MCF 10A (cell line): ENCODE data around the gene NPRL2. TPM values are rescaled to one million over a fixed set of nuclear protein-coding genes. Genes with fewer than 3 reads are reported as not detected.

Experiments used
- Bru-seq: library from RNA; stranded (reverse); fragments of 400-500 nt; gene quantifications from one replicate; lab custom pipeline; 2021; lab: Mats Ljungman, UMichigan
- BruChase-seq, 2 experiments: library from RNA; stranded (reverse); fragments of 400-500 nt; gene quantifications; one replicate each; lab custom pipeline; 2021; lab: Mats Ljungman, UMichigan
- BruUV-seq: library from RNA; stranded (reverse); fragments of 400-500 nt; replicated peaks from 2 replicates; lab custom pipeline; 2021; lab: Mats Ljungman, UMichigan
- CTCF ChIA-PET: fragments of 300-600 bp; sonication (Branson Sonifier 250); formaldehyde crosslinking; extraction: SDS; loops from one replicate; lab custom pipeline; 2021; ENCODE audit warnings: antibody characterized with exemption, inconsistent platforms; lab: Yijun Ruan, JAX
- POLR2A ChIA-PET: fragments of 300-600, 350-650 bp; sonication (Branson Sonifier 250); formaldehyde crosslinking; extraction: SDS; loops from one replicate; lab custom pipeline; 2020; ENCODE audit warnings: antibody characterized with exemption, inconsistent platforms; lab: Yijun Ruan, JAX
- DNase-seq: peaks from one replicate; pipeline ENCODE4 v3.0.0-alpha.2; 2018; ENCODE audit not compliant: unreplicated experiment
- H3K27ac Mint-ChIP-seq: one replicate; pipeline ENCODE4 v1.8.0; 2022; ENCODE audit warnings: mild to moderate bottlenecking, low read depth, mixed read lengths; ENCODE audit not compliant: unreplicated experiment
- H3K27me3 Mint-ChIP-seq: one replicate; pipeline ENCODE4 v1.8.0; 2022; ENCODE audit warnings: mixed read lengths; ENCODE audit not compliant: insufficient read depth, unreplicated experiment
- H3K36me3 Mint-ChIP-seq: one replicate; pipeline ENCODE4 v1.8.0; 2022; ENCODE audit warnings: mild to moderate bottlenecking, moderate library complexity, mixed read lengths; ENCODE audit not compliant: insufficient read depth, unreplicated experiment
- H3K4me1 Mint-ChIP-seq: one replicate; pipeline ENCODE4 v1.8.0; 2022; ENCODE audit warnings: mixed read lengths; ENCODE audit not compliant: insufficient read depth, unreplicated experiment
- H3K4me3 Mint-ChIP-seq: one replicate; pipeline ENCODE4 v1.8.0; 2022; ENCODE audit warnings: mild to moderate bottlenecking, moderate library complexity, mixed read lengths; ENCODE audit not compliant: unreplicated experiment
- H3K9me3 Mint-ChIP-seq: one replicate; pipeline ENCODE4 v1.8.0; 2022; ENCODE audit warnings: mixed read lengths; ENCODE audit not compliant: unreplicated experiment
- intact Hi-C: fragments of 100-400 bp; cut with micrococcal nuclease; formaldehyde crosslinking; loops from 2 replicates; pipeline ENCODE4 v1.14.1; 2022
- long read RNA-seq: library from polyadenylated mRNA; stranded (forward); transcript quantifications from one replicate; pipeline ENCODE4 v2.0.0, GENCODE V29; 2022
- total RNA-seq: library from RNA; stranded (reverse); gene quantifications from 2 replicates; pipeline ENCODE4 v1.2.3, GENCODE V29; 2022
- TF ChIP-seq, protein P1 (sequence below): fragments of 200-600 bp; IDR thresholded peaks from one replicate; pipeline ENCODE4 v1.8.0; 2022; ENCODE audit warnings: antibody characterized with exemption, mild to moderate bottlenecking; ENCODE audit not compliant: unreplicated experiment

The NPRL2 gene
- total RNA-seq (21.1 and 22.1 TPM in 2 replicates), Bru-seq, nascent RNA (percentile 46 among the genes with signal in this experiment), BruChase-seq, experiment 1, labeled RNA remaining after a 6-hour chase (percentile 71 among the genes with signal in this experiment), BruChase-seq, experiment 2, labeled RNA remaining after a 2-hour chase (percentile 63 among the genes with signal in this experiment)
- long read RNA-seq, transcript NPRL2-201 (11 exons, 1,700 nt), result major isoform, 43 of 70 reads
- long read RNA-seq, partial matches to known transcripts, result 3 of 70 reads
- long read RNA-seq, other reads (novel, unspliced or antisense), result 24 of 70 reads

DNA sequence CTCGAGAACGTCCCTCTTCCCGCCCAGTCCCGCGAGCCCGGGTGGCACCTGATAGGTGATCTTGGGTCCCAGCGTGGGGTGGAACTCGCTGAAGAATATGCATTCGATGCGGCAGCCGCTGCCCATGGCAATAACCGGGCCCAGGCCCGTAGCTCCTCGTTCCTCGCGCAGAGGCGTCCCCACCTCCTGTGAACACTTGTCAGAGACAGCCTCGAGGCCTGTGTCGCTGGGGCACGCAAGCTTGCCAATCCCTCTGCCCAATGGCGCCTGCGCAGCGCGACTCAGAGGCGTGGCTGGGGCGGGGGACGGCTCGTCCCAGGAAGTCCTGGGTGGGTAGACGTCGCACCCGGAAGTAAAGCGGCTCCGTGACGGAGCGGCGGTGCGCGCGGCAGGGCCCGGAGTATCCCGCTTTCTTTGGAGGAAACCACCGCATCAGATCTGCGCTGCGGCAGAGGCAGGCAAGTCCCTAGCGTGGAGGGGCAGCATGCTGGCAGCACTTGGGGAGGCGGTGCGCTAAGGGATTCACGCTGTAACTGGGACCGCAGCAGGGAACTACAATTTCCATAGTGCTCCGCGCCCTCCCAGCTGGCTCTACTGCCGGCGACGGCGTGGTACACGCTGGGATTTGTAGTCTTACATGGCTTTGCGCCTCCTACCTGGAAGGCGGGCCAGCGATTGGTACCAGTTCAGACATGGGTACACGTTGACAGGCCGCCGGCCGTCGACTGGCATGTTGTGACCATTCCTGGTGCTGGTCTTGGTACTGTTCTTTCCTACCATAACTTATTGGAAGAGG lies at the start of gene NPRL2, which contains the start of gene CYB561D2:
NPRL2 (minus strand) TSS at position 249 of the 796 bp plus-strand sequence; CDS start at position 126, 123 bp downstream.
CYB561D2 (plus strand) TSS at position 336 of the 796 bp plus-strand sequence. CDS start 572 bp downstream, outside the sequence.
- intact Hi-C loops, result no loop called here
- ChIA-PET CTCF (interaction anchor here (0.6 to 5.8 kb wide), 8 partner anchors 8 to 265 kb away, joined by 3 to 46 read pairs (median 5); no protein-coding TSS in a partner anchor), POLR2A (interaction anchor here (0.6 to 5.2 kb wide), 19 partner anchors 9 to 1321 kb away, joined by 3 to 79 read pairs (median 4); partner anchors contain the start of genes HEMK1, IFRD2, MAPKAPK3 and RASSF1)
- TF ChIP-seq, protein P1, sequence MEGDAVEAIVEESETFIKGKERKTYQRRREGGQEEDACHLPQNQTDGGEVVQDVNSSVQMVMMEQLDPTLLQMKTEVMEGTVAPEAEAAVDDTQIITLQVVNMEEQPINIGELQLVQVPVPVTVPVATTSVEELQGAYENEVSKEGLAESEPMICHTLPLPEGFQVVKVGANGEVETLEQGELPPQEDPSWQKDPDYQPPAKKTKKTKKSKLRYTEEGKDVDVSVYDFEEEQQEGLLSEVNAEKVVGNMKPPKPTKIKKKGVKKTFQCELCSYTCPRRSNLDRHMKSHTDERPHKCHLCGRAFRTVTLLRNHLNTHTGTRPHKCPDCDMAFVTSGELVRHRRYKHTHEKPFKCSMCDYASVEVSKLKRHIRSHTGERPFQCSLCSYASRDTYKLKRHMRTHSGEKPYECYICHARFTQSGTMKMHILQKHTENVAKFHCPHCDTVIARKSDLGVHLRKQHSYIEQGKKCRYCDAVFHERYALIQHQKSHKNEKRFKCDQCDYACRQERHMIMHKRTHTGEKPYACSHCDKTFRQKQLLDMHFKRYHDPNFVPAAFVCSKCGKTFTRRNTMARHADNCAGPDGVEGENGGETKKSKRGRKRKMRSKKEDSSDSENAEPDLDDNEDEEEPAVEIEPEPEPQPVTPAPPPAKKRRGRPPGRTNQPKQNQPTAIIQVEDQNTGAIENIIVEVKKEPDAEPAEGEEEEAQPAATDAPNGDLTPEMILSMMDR, result no peak
- Mint-ChIP-seq H3K27me3 (no peaks in the 10 kb centered on the region), H3K4me1 (peaks cover 26% of the 10 kb centered on the region), H3K27ac (peak within 1 kb of the TSS; percentile 95), H3K4me3 (peak within 1 kb of the TSS; percentile 87), H3K9me3 (no peaks in the 10 kb centered on the region), H3K36me3 (peaks cover 54% of the 10 kb centered on the region)
- peak; percentile 95 for DNase-seq
- BruUV-seq, result no TSS peak

- intact Hi-C loops, result no loop called here
- Mint-ChIP-seq H3K4me1 (peaks cover 7% of the 10 kb centered on the region), H3K9me3 (no peaks in the 10 kb centered on the region), H3K27me3 (peaks cover 10% of the 10 kb centered on the region), H3K4me3 (no peak overlapping the region), H3K27ac (no peak overlapping the region), H3K36me3 (no peaks in the 10 kb centered on the region)
- peak; percentile 74 for DNase-seq
- CTCF ChIA-PET, result interaction anchor here (0.6 kb wide), 1 partner anchor 82 kb away, joined by 3 read pairs; no protein-coding TSS in a partner anchor
- no TSS peak for BruUV-seq
- TF ChIP-seq, protein P1, result no peak
- POLR2A ChIA-PET, result interaction anchor here (0.6 to 1.4 kb wide), 2 partner anchors 37 to 47 kb away, joined by 3 to 4 read pairs; no protein-coding TSS in a partner anchor
Observed at GRCh38 chr3:50396502-50396901, 45.9 kb upstream of the NPRL2 start.

- Mint-ChIP-seq H3K4me1 (peaks cover 20% of the 10 kb centered on the region), H3K9me3 (no peaks in the 10 kb centered on the region), H3K27me3 (peaks cover 10% of the 10 kb centered on the region), H3K4me3 (no peak overlapping the region), H3K36me3 (no peaks in the 10 kb centered on the region), H3K27ac (no peak overlapping the region)
- CTCF ChIA-PET, result interaction anchor here (0.6 to 1.0 kb wide), 2 partner anchors 94 to 126 kb away, joined by 3 to 4 read pairs; no protein-coding TSS in a partner anchor
- intact Hi-C loops, result no loop called here
- TF ChIP-seq, protein P1, result no peak
- no TSS peak for BruUV-seq
- POLR2A ChIA-PET, result interaction anchor here (1.4 kb wide), 1 partner anchor 35 kb away, joined by 4 read pairs; no protein-coding TSS in a partner anchor
- no peak for DNase-seq
Observed at GRCh38 chr3:50395070-50395860, 44.7 kb upstream of the NPRL2 start.
